Body of pancreas (tissue), 4 donors: ENCODE data around the gene KIF13A.

ENCODE experiments used
- POLR2A ChIP-seq, 3 donors: fragments of 450-650 bp; IDR thresholded peaks; one replicate each; pipeline ENCODE4 v1.6.1; 2016; ENCODE audit warnings: antibody characterized with exemption in 3 of 3, mild to moderate bottlenecking in 2 of 3
- TF ChIP-seq, protein P1 (sequence below), 7 experiments: fragments of 450-650 bp in 4 of 7; fragments of 200-600 bp in 3 of 7; sonication (generic) in 3 of 7; IDR thresholded peaks; one replicate each; pipeline ENCODE4 v1.5.1; 2016 to 2019; ENCODE audit warnings: antibody characterized with exemption in 7 of 7

GRCh38 chr6:17886891-17887290 lies 100.5 kb downstream of the KIF13A start:
- TF ChIP-seq, protein P1, sequence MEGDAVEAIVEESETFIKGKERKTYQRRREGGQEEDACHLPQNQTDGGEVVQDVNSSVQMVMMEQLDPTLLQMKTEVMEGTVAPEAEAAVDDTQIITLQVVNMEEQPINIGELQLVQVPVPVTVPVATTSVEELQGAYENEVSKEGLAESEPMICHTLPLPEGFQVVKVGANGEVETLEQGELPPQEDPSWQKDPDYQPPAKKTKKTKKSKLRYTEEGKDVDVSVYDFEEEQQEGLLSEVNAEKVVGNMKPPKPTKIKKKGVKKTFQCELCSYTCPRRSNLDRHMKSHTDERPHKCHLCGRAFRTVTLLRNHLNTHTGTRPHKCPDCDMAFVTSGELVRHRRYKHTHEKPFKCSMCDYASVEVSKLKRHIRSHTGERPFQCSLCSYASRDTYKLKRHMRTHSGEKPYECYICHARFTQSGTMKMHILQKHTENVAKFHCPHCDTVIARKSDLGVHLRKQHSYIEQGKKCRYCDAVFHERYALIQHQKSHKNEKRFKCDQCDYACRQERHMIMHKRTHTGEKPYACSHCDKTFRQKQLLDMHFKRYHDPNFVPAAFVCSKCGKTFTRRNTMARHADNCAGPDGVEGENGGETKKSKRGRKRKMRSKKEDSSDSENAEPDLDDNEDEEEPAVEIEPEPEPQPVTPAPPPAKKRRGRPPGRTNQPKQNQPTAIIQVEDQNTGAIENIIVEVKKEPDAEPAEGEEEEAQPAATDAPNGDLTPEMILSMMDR (IDR thresholded peaks at IDR 0.05): no peak
- no peak for TF ChIP-seq POLR2A (IDR thresholded peaks at IDR 0.05)
